ENCODE results near the gene TASP1.

DNA sequence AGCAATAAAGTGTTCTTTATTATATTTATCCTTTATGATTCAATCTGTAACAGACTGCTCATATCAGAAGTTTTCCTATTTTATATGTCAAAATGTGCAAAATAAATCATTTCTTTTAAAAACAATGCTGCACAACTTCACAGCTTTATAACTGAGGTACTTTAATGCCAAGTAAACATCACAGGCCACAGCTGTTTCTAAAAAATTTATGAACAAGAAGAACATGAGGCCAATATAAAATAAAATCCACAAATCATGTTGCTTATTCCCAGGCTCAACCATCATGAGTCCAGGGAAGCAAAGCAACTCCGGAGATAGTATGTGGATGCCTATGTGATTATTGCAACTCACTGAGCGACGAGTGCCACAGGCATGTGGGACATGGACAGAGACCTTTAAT lies 222.2 kb downstream of the TASP1 start:
- TF ChIP-seq, protein P1, sequence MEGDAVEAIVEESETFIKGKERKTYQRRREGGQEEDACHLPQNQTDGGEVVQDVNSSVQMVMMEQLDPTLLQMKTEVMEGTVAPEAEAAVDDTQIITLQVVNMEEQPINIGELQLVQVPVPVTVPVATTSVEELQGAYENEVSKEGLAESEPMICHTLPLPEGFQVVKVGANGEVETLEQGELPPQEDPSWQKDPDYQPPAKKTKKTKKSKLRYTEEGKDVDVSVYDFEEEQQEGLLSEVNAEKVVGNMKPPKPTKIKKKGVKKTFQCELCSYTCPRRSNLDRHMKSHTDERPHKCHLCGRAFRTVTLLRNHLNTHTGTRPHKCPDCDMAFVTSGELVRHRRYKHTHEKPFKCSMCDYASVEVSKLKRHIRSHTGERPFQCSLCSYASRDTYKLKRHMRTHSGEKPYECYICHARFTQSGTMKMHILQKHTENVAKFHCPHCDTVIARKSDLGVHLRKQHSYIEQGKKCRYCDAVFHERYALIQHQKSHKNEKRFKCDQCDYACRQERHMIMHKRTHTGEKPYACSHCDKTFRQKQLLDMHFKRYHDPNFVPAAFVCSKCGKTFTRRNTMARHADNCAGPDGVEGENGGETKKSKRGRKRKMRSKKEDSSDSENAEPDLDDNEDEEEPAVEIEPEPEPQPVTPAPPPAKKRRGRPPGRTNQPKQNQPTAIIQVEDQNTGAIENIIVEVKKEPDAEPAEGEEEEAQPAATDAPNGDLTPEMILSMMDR (IDR thresholded peaks at IDR 0.05), result no peak
- TF ChIP-seq POLR2A (IDR thresholded peaks at IDR 0.05), result no peak
